ENCODE data around the gene COX20. TPM values are rescaled to one million over a fixed set of nuclear protein-coding genes. Genes with fewer than 3 reads are reported as not detected.

COX20 gene
- polyA plus RNA-seq, 2 of the 4 experiments (the other 2 are of a cell fraction), result 65.4 to 74.6 TPM

DNA sequence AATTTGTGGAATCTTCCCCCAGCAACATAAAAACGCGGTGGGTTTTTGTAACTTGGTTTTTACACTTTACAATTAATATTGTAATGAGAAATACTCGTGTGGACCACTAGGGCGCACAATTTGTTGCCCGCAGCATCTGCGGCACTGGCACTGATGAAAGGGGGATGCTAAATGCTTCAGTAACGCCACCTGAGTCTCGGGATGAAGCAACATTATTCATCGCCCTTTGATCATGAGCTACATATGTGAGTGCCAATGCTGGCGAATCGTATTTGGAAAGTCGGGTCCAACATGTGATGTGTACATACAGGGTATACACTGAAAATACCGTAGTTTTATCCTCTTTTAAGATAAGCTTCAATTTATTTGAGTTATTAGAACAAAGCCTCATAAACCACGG, 34.2 kb upstream of the COX20 start:
- 18% methylated on average over 14 of the region's 14 CpGs for WGBS (ENCODE audit: missing lambda C conversion rate)
- DNase-seq (ENCODE audit: low read depth in 1 of 2, low spot score in 1 of 2) (peak; percentile 57 to 67), FAIRE-seq (no peak), ATAC-seq (peak; percentile 75 to 79; a peak in 4 of 6 replicates)
- POLR2A ChIA-PET, result interaction anchor here (1.0 kb wide), 1 partner anchor 33 kb away, joined by 4 read pairs; no protein-coding TSS in a partner anchor
- Histone ChIP-seq H3K4me3 (no peak overlapping the region), H3K4me2 (peak overlapping the region; percentile 37), H3K9me3 (no peaks in the 10 kb centered on the region), H3K27ac (no peak overlapping the region), H3K4me1 (no peaks in the 10 kb centered on the region)
- CTCF ChIA-PET, result interaction anchor here (0.6 to 3.7 kb wide), 29 partner anchors 8 to 352 kb away, joined by 3 to 24 read pairs (median 4); partner anchors contain the start of gene HNRNPU
- no peak for TF ChIP-seq RCOR1 (IDR thresholded peaks at IDR 0.05; ENCODE audit: low read depth, low read length)
- TF ChIP-seq FOXS1 (CRISPR knock-in tag; IDR thresholded peaks at IDR 0.05), result no peak
- no peak for TF ChIP-seq FOSB (CRISPR knock-in tag; IDR thresholded peaks at IDR 0.05)
- no peak for TF ChIP-seq GATA3 (IDR thresholded peaks at IDR 0.05; ENCODE audit: borderline replicate concordance)
- peak; percentile 65 to 73 for TF ChIP-seq RAD21 (conservative IDR thresholded peaks at IDR 0.05 in 1 of 2, IDR thresholded peaks at IDR 0.05 in 1 of 2)
- no peak for TF ChIP-seq POLR2A (IDR thresholded peaks at IDR 0.05; ENCODE audit: low read length)
- TF ChIP-seq, protein P1, sequence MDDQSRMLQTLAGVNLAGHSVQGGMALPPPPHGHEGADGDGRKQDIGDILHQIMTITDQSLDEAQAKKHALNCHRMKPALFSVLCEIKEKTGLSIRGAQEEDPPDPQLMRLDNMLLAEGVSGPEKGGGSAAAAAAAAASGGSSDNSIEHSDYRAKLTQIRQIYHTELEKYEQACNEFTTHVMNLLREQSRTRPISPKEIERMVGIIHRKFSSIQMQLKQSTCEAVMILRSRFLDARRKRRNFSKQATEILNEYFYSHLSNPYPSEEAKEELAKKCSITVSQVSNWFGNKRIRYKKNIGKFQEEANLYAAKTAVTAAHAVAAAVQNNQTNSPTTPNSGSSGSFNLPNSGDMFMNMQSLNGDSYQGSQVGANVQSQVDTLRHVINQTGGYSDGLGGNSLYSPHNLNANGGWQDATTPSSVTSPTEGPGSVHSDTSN (IDR thresholded peaks at IDR 0.05), result no peak
- TF ChIP-seq CEBPB (IDR thresholded peaks at IDR 0.05), result peak in 1 of 2 experiments; percentile 38; a peak in 1 of 4 replicates
- TF ChIP-seq, protein P2, sequence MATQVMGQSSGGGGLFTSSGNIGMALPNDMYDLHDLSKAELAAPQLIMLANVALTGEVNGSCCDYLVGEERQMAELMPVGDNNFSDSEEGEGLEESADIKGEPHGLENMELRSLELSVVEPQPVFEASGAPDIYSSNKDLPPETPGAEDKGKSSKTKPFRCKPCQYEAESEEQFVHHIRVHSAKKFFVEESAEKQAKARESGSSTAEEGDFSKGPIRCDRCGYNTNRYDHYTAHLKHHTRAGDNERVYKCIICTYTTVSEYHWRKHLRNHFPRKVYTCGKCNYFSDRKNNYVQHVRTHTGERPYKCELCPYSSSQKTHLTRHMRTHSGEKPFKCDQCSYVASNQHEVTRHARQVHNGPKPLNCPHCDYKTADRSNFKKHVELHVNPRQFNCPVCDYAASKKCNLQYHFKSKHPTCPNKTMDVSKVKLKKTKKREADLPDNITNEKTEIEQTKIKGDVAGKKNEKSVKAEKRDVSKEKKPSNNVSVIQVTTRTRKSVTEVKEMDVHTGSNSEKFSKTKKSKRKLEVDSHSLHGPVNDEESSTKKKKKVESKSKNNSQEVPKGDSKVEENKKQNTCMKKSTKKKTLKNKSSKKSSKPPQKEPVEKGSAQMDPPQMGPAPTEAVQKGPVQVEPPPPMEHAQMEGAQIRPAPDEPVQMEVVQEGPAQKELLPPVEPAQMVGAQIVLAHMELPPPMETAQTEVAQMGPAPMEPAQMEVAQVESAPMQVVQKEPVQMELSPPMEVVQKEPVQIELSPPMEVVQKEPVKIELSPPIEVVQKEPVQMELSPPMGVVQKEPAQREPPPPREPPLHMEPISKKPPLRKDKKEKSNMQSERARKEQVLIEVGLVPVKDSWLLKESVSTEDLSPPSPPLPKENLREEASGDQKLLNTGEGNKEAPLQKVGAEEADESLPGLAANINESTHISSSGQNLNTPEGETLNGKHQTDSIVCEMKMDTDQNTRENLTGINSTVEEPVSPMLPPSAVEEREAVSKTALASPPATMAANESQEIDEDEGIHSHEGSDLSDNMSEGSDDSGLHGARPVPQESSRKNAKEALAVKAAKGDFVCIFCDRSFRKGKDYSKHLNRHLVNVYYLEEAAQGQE (IDR thresholded peaks at IDR 0.05), result no peak
- TF ChIP-seq, protein P3, sequence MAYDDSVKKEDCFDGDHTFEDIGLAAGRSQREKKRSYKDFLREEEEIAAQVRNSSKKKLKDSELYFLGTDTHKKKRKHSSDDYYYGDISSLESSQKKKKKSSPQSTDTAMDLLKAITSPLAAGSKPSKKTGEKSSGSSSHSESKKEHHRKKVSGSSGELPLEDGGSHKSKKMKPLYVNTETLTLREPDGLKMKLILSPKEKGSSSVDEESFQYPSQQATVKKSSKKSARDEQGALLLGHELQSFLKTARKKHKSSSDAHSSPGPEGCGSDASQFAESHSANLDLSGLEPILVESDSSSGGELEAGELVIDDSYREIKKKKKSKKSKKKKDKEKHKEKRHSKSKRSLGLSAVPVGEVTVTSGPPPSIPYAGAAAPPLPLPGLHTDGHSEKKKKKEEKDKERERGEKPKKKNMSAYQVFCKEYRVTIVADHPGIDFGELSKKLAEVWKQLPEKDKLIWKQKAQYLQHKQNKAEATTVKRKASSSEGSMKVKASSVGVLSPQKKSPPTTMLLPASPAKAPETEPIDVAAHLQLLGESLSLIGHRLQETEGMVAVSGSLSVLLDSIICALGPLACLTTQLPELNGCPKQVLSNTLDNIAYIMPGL (CRISPR knock-in tag; IDR thresholded peaks at IDR 0.05; ENCODE audit: borderline replicate concordance), result no peak
- TF ChIP-seq, protein P4, sequence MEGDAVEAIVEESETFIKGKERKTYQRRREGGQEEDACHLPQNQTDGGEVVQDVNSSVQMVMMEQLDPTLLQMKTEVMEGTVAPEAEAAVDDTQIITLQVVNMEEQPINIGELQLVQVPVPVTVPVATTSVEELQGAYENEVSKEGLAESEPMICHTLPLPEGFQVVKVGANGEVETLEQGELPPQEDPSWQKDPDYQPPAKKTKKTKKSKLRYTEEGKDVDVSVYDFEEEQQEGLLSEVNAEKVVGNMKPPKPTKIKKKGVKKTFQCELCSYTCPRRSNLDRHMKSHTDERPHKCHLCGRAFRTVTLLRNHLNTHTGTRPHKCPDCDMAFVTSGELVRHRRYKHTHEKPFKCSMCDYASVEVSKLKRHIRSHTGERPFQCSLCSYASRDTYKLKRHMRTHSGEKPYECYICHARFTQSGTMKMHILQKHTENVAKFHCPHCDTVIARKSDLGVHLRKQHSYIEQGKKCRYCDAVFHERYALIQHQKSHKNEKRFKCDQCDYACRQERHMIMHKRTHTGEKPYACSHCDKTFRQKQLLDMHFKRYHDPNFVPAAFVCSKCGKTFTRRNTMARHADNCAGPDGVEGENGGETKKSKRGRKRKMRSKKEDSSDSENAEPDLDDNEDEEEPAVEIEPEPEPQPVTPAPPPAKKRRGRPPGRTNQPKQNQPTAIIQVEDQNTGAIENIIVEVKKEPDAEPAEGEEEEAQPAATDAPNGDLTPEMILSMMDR (IDR thresholded peaks at IDR 0.05), result peak; percentile 62
- no peak for TF ChIP-seq CBX8 (IDR thresholded peaks at IDR 0.05)
- no peak for TF ChIP-seq JUN (IDR thresholded peaks at IDR 0.05)
- TF ChIP-seq, protein P5, sequence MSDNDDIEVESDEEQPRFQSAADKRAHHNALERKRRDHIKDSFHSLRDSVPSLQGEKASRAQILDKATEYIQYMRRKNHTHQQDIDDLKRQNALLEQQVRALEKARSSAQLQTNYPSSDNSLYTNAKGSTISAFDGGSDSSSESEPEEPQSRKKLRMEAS (IDR thresholded peaks at IDR 0.05), result no peak
- peak; percentile 64 for TF ChIP-seq SMC3 (IDR thresholded peaks at IDR 0.05)
- no peak for TF ChIP-seq CHD4 (IDR thresholded peaks at IDR 0.05; ENCODE audit: borderline replicate concordance)
- TF ChIP-seq RFX5 (IDR thresholded peaks at IDR 0.05), result no peak
- TF ChIP-seq BHLHE40 (IDR thresholded peaks at IDR 0.05; ENCODE audit: low read depth, low read length), result no peak
- TF ChIP-seq SREBF2 (IDR thresholded peaks at IDR 0.05), result no peak

Measured in A549 (cell line).